ENCODE data around the gene NR2F6.

NR2F6 gene

DNA sequence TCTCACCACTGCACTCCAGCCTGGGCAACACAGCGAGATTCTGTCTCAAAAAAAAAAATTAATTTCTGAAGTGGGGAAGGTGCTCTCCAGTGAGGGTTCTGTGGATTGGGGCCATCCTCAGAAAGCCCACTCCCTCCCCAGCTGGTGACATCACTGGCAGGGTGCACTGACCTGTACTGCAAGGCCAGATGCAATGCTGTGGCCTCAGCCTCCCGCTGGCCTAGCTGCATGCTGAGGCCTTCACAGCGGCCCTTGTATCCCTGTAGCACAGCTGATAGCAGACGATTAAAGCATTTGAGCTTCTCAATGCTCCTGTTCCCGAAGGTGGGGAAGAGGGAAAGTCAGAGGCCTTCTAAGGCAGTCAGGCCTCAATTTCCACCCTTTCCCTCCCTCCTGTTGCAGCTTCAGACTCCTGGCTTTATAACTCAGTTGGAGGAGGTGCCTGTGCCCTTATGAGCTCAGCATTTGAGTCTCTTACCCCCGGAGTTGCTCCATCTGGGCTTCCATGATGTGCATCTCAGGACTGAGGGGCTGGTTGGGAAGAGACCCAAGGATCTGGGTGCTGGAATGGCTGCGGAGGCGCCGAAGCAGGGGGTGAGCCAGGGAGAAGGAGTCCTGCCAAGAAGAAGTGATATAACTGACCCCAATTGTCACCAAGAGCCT, 13.5 kb upstream of the NR2F6 start:
- ChIA-PET CTCF (interaction anchor here (1.0 to 5.2 kb wide), 14 partner anchors 8 to 207 kb away, joined by 3 to 55 read pairs (median 9); partner anchors contain the start of genes ANKLE1, BABAM1, MRPL34 and USE1), POLR2A (no interaction called here)
- DNase-seq (ENCODE audit: extremely low spot score): no peak
- TF ChIP-seq, protein P1, sequence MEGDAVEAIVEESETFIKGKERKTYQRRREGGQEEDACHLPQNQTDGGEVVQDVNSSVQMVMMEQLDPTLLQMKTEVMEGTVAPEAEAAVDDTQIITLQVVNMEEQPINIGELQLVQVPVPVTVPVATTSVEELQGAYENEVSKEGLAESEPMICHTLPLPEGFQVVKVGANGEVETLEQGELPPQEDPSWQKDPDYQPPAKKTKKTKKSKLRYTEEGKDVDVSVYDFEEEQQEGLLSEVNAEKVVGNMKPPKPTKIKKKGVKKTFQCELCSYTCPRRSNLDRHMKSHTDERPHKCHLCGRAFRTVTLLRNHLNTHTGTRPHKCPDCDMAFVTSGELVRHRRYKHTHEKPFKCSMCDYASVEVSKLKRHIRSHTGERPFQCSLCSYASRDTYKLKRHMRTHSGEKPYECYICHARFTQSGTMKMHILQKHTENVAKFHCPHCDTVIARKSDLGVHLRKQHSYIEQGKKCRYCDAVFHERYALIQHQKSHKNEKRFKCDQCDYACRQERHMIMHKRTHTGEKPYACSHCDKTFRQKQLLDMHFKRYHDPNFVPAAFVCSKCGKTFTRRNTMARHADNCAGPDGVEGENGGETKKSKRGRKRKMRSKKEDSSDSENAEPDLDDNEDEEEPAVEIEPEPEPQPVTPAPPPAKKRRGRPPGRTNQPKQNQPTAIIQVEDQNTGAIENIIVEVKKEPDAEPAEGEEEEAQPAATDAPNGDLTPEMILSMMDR (IDR thresholded peaks at IDR 0.05; ENCODE audit: control extremely low read depth, extremely low read depth, low read depth, missing control alignments): no peak

DNA sequence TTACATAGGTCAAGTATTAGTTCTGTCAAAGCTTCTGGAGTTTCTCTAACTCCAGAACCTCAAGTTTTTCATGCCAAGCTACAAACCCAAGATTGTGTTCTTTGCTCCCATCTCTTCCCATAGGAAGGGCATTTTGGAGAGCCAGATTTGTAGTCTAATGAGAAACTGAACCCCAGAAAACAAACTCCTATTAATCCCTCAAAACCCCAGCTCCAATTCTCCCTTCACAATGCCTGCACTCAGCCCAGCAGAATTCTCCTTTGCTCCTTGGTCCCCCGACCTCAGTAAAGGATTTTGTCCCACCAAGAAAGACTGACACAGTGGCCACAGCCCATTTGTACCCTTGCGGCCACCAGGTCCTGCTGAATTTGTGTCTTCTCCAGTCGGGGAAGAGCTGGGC, 10.4 kb upstream of the NR2F6 start:
- no peak for DNase-seq (ENCODE audit: extremely low spot score)
- POLR2A ChIA-PET: no interaction called here
- CTCF ChIA-PET: interaction anchor here (0.7 to 2.5 kb wide), 6 partner anchors 9 to 189 kb away, joined by 3 to 13 read pairs (median 4); partner anchors contain the start of gene USHBP1
- TF ChIP-seq, protein P1 (IDR thresholded peaks at IDR 0.05; ENCODE audit: control extremely low read depth, extremely low read depth, low read depth, missing control alignments): no peak

DNA sequence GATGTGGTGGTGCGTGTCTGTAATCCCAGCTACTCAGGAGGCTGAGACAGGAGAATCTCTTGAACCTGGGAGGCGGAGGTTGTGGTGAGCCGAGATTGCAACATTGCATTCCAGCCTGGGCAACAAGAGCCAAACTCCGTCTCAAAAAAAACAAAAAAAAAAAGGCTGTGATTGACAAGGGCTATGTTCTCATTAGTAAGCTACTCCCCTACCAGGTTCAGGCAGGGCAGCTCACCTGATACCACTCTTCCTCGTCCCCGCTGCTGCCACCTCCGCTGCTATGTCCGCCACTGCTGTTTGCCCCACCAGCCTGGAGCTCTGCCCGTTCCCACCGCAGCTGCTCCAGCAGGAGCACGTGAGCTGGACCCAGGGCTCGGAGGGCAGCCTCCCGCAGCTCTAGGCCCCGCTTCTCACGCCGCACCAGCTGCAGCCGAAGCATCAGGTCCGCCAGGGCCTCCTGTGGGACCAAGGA, 9.5 kb upstream of the NR2F6 start:
- no peak for DNase-seq (ENCODE audit: extremely low spot score)
- ChIA-PET CTCF (interaction anchor here (0.8 to 2.5 kb wide), 5 partner anchors 9 to 131 kb away, joined by 3 to 13 read pairs (median 4); partner anchors contain the start of gene USHBP1), POLR2A (interaction anchor here (0.6 kb wide), 1 partner anchor 14 kb away, joined by 4 read pairs; no protein-coding TSS in a partner anchor)
- TF ChIP-seq, protein P1 (IDR thresholded peaks at IDR 0.05; ENCODE audit: control extremely low read depth, extremely low read depth, low read depth, missing control alignments): no peak

DNA sequence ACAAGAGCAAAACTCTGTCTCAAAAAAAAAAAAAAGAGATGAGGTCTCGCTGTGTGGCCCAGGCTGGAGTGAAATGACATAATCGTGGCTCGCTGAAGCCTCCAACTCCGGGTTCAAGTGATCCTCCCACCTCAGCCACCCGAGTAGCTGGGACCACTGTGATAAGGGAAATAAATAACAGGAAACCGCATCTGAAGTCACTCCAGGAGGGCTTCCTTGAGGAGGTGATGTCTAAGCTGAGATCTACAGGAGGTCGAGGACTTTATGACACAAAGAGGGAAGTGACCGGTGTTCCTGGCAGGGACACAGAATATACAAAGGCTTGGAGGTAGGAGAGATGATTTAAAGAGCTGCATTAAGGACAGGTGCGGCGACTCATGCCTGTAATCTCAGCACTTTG, 8.9 kb upstream of the NR2F6 start:
- CTCF ChIA-PET: interaction anchor here (0.8 to 2.5 kb wide), 4 partner anchors 10 to 40 kb away, joined by 3 to 13 read pairs (median 6); partner anchors contain the start of gene USHBP1
- DNase-seq (ENCODE audit: extremely low spot score): no peak
- TF ChIP-seq, protein P1 (IDR thresholded peaks at IDR 0.05; ENCODE audit: control extremely low read depth, extremely low read depth, low read depth, missing control alignments): no peak
- POLR2A ChIA-PET: no interaction called here

DNA sequence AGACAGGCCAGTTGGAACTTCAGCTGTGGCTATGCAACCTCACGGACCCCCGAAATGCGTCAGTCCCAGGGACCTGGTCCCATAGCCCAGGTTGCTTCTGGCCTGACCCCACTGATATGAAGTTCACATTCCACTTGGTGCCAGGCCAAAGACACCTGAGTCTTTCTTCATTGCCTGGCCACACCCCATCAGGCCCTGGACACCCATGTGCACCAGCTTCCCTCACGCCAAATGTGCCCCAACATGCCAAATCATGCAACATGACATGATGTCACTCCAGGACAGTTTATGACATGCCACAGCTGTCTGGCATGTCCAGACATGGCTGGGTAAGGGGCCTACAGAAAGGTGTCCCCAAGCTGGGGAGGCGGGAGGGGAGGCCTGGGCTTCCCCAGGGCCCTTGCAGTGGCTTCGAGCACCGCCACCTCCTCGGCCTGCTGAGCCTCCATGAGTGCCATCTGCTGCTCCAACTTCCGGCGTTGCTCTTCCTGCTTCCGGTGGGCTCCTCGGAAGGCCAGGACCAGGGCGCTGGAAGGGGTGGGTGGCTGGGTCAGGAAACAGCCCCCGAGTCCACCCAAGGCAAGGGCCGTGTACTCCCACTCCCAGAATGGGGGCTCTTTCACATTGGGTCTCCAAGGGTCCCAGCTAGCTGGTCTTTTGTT, 4.3 kb upstream of the NR2F6 start:
- TF ChIP-seq, protein P1 (IDR thresholded peaks at IDR 0.05; ENCODE audit: control extremely low read depth, extremely low read depth, low read depth, missing control alignments): no peak
- ChIA-PET POLR2A (no interaction called here), CTCF (interaction anchor here (1.1 to 6.0 kb wide), 3 partner anchors 11 to 14 kb away, joined by 3 to 55 read pairs (median 4); no protein-coding TSS in a partner anchor)
- DNase-seq (ENCODE audit: extremely low spot score): no peak

DNA sequence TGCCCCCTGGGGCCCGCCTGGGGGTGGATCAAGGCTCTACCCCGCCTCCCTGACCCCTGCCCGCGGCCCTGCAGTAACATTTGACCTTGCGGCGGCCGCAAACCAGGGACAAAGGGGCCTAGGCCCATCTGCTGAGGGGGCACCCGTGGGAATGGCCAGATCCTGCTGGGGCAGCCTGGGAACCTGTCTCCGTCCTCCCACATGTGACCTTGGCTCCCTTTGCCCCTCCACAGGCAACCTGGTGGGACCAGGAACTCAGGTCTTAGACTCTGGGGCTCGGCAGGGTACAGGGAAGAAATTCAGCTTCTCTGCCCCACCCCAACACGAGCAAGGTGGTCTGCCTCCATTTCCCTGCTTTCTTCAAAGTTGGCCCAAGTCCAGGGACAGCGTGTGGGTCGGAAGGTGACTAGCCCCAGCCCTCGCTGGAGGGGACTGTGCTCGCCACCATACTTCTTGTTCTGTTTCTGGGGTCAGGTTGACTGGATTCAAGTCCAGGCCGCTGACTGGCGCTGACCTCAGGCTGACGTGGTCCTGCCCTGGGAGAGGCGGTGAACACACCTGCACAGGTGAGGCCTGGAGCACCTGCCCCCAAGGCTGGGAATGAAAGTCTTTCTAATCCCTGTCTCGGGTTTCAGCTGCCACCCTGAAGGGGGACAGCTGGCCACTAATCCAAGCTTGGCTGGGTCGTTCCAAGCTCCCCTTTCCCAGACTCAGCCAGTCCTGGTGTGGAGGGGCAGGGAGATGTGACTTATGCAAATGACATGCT, 2.5 kb upstream of the NR2F6 start:
- TF ChIP-seq, protein P1 (IDR thresholded peaks at IDR 0.05; ENCODE audit: control extremely low read depth, extremely low read depth, low read depth, missing control alignments): no peak
- ChIA-PET POLR2A (no interaction called here), CTCF (interaction anchor here (1.0 to 6.0 kb wide), 3 partner anchors 12 to 35 kb away, joined by 3 to 55 read pairs (median 7); no protein-coding TSS in a partner anchor)
- no peak for DNase-seq (ENCODE audit: extremely low spot score)
